Adrenal gland (tissue), 12 donors: ENCODE measurements around the gene JPH3. TPM values are rescaled to one million over a fixed set of nuclear protein-coding genes. Genes with fewer than 3 reads are reported as not detected.
A peak's percentile ranks its signal among the peaks of the same experiment; 100 is the strongest.

Experiments used
- DNase-seq, 7 donors: peaks; one replicate each; pipeline ENCODE4 v3.0.0-alpha.2; 2019 to 2020
- H3K27ac ChIP-seq, 5 donors: fragments of 200-600 bp; sonication (generic) in 4 of 5; 1 replicate in 3 of 5; 2 replicates in 2 of 5; pipeline versions ENCODE4 v1.5.1 to v1.8.0; 2016 to 2020; ENCODE audit warnings: mild to moderate bottlenecking in 1 of 5
- H3K27me3 ChIP-seq: fragments of 200-600 bp; 2 replicates; pipeline ENCODE4 v1.8.0; 2021
- H3K36me3 ChIP-seq, 2 donors: fragments of 200-600 bp; replicated peaks in 1 of 2; 1 replicate in 1 of 2; 2 replicates in 1 of 2; pipeline versions ENCODE4 v1.5.1 to v1.8.0; 2018 to 2022
- H3K4me1 ChIP-seq, 2 donors: fragments of 200-600 bp; replicated peaks in 1 of 2; 1 replicate in 1 of 2; 2 replicates in 1 of 2; pipeline versions ENCODE4 v1.5.1 to v1.8.0; 2018 to 2021
- H3K4me3 ChIP-seq, 4 donors: fragments of 200-600 bp; sonication (generic) in 3 of 4; one replicate each; pipeline ENCODE4 v1.5.1; 2016 to 2018
- H3K9me3 ChIP-seq, 3 donors: fragments of 200-600 bp; sonication (generic) in 1 of 3; replicated peaks in 1 of 3; 1 replicate in 2 of 3; 2 replicates in 1 of 3; pipeline versions ENCODE4 v1.5.1 to v1.8.0; 2016 to 2021
- CTCF ChIP-seq, 6 experiments: fragments of 450-650 bp in 4 of 6; fragments of 200-600 bp in 2 of 6; sonication (generic) in 1 of 6; IDR thresholded peaks; 1 replicate in 5 of 6; 2 replicates in 1 of 6; pipeline versions ENCODE4 v1.5.1 to v1.8.0; 2016 to 2021; ENCODE audit warnings: antibody characterized with exemption in 6 of 6, mild to moderate bottlenecking in 2 of 6, moderate library complexity in 1 of 6
- POLR2A ChIP-seq, 2 donors: fragments of 450-650 bp; IDR thresholded peaks; one replicate each; pipeline ENCODE4 v1.6.1; 2017; ENCODE audit warnings: antibody characterized with exemption in 2 of 2, mild to moderate bottlenecking in 2 of 2, moderate library complexity in 1 of 2
- WGBS, 4 donors: extraction: QIAGEN DNeasy Blood & Tissue Kit in 2 of 4; methylation state at CpG; one replicate each; pipeline versions ENCODE4 v1.1.5 to v1.1.7; 2013 to 2017; 5-methylcytosine and 5-hydroxymethylcytosine counted together
- intact Hi-C, 2 donors: fragments of 100-400 bp; cut with DNase I; formaldehyde crosslinking; loops; one replicate each; pipeline versions ENCODE4 v1.14.1 to v1.15.0; 2022 to 2023
- polyA plus RNA-seq, 3 donors: library from polyadenylated mRNA; stranded (reverse); fragments of 200-250 nt in 2 of 3; fragments of 350-450 nt in 1 of 3; fragmentation: Illumina TruSeq in 1 of 3; extraction: RNeasy Lipid Tissue Mini Kit (QIAGEN cat#74804) in 1 of 3; gene quantifications; one replicate each; pipeline ENCODE4 v1.2.3, GENCODE V29; 2013 to 2014
- total RNA-seq, 9 donors: library from RNA; depleted of rRNA in 4 of 9; stranded (reverse); fragments of >200 nt in 4 of 9; fragments of 120-200 nt in 1 of 9; fragmentation: NEBNext Ultra II Directional in 1 of 9; extraction: Animal tissue kit (Norgen Biotek cat#: 25700) in 1 of 9; gene quantifications; one replicate each; pipeline versions ENCODE4 v1.1.0 to v1.2.4, GENCODE V29; 2013 to 2023
- donor health status: healthy with polysubstance abuse.
- donor health status: Bipolar disorder and iron deficiency.
- donor health status: DM: yes; HTN: yes; CAD: no.
- donor health status: DM: no; HTN: no; CAD: no.
- donor health status: DM: no; HTN: no; CAD: no.
- donor health status: DM: yes; HTN: yes; CAD: no.

Gene JPH3
- total and polyA plus RNA-seq, 12 donors = 0.10 to 3.7 (median 0.71) TPM; not detected in 1

GRCh38 chr16:87636050-87636684 is 33.9 kb downstream of the JPH3 start:
- peak; percentile 87 to 93 (median 92) for DNase-seq
- Histone ChIP-seq H3K27ac (no peak overlapping the region), H3K36me3 (no peaks in the 10 kb centered on the region), H3K4me3 (peak overlapping the region in 1 of 4 donors; percentile 36), H3K9me3 (no peaks in the 10 kb centered on the region), H3K4me1 (peaks cover 5 to 12% of the 10 kb centered on the region in 2 donors), H3K27me3 (no peaks in the 10 kb centered on the region)
- WGBS, 4 donors = 7 to 22% (median 11%) methylated on average over 11 to 31 of the region's 31 CpGs
- TF ChIP-seq POLR2A (IDR thresholded peaks at IDR 0.05) = peak in 1 of 2 donors; percentile 29
- peak; percentile 33 to 84 (median 70) for TF ChIP-seq CTCF (IDR thresholded peaks at IDR 0.05)
- intact Hi-C loops = loop anchor here (5.0 to 10.0 kb wide), 5 partner anchors 49 to 321 kb away; partner anchors contain the start of gene C16orf95 (in 1 of the 2)

GRCh38 chr16:87636741-87637140 is 34.4 kb downstream of the JPH3 start:
- no peak overlapping the region for H3K4me3 ChIP-seq
- intact Hi-C loops = loop anchor here (5.0 to 10.0 kb wide), 5 partner anchors 49 to 322 kb away; partner anchors contain the start of gene C16orf95 (in 1 of the 2)
- no peak overlapping the region for H3K27ac ChIP-seq
- no peak for DNase-seq
- TF ChIP-seq POLR2A (IDR thresholded peaks at IDR 0.05) (no peak), CTCF (IDR thresholded peaks at IDR 0.05) (peak in 1 of 6 experiments; percentile 13)
- 77 to 85% (median 83%) methylated on average over 18 to 22 of the region's 22 CpGs for WGBS, 4 donors
- no peaks in the 10 kb centered on the region for H3K9me3 ChIP-seq
- no peaks in the 10 kb centered on the region for H3K27me3 ChIP-seq
- H3K36me3 ChIP-seq = no peaks in the 10 kb centered on the region
- H3K4me1 ChIP-seq = peaks cover 5 to 12% of the 10 kb centered on the region in 2 donors

GRCh38 chr16:87637357-87637756 is 35.0 kb downstream of the JPH3 start:
- DNase-seq = no peak
- intact Hi-C loops = loop anchor here (5.0 to 10.0 kb wide), 5 partner anchors 50 to 323 kb away; partner anchors contain the start of gene C16orf95 (in 1 of the 2)
- Histone ChIP-seq H3K4me1 (peaks cover 5 to 12% of the 10 kb centered on the region in 2 donors), H3K36me3 (no peaks in the 10 kb centered on the region), H3K27me3 (no peaks in the 10 kb centered on the region), H3K9me3 (no peaks in the 10 kb centered on the region), H3K4me3 (no peak overlapping the region), H3K27ac (no peak overlapping the region)
- WGBS, 4 donors = 74 to 79% (median 76%) methylated on average over 10 to 13 of the region's 13 CpGs
- TF ChIP-seq POLR2A (IDR thresholded peaks at IDR 0.05) = no peak
- no peak for TF ChIP-seq CTCF (IDR thresholded peaks at IDR 0.05)

GRCh38 chr16:87638736-87639135 is 36.4 kb downstream of the JPH3 start:
- DNase-seq = no peak
- intact Hi-C loops = loop anchor here (5.0 to 10.0 kb wide), 5 partner anchors 51 to 324 kb away; partner anchors contain the start of gene C16orf95 (in 1 of the 2)
- Histone ChIP-seq H3K4me1 (peaks cover 5 to 12% of the 10 kb centered on the region in 2 donors), H3K27ac (no peak overlapping the region), H3K4me3 (no peak overlapping the region), H3K27me3 (no peaks in the 10 kb centered on the region), H3K9me3 (no peaks in the 10 kb centered on the region), H3K36me3 (no peaks in the 10 kb centered on the region)
- WGBS, 4 donors = 63 to 91% (median 84%) methylated on average over 4 to 10 of the region's 10 CpGs
- TF ChIP-seq POLR2A (IDR thresholded peaks at IDR 0.05) = no peak
- no peak for TF ChIP-seq CTCF (IDR thresholded peaks at IDR 0.05)
